Measurements from ENCODE around the gene TMEM272. TPM values are rescaled to one million over a fixed set of nuclear protein-coding genes. Genes with fewer than 3 reads are reported as not detected.

The TMEM272 gene
- total and polyA plus RNA-seq, 2 of the 13 experiments (the other 11 are each of a cell fraction or from before 2014, with no cell fraction given) = 0.37 to 0.62 TPM

- TF ChIP-seq ZBTB3 (CRISPR knock-in tag; IDR thresholded peaks at IDR 0.05; ENCODE audit: borderline replicate concordance, low read depth) (no peak), CTCF (CRISPR knock-in tag; IDR thresholded peaks at IDR 0.05) (peak; percentile 90), THAP9 (CRISPR knock-in tag; IDR thresholded peaks at IDR 0.05; ENCODE audit: borderline replicate concordance) (no peak), ZFP91 (CRISPR knock-in tag; IDR thresholded peaks at IDR 0.05; ENCODE audit: borderline replicate concordance) (peak; percentile 38; the same call in 1 of the 2 replicates), ZNF274 (CRISPR knock-in tag; IDR thresholded peaks at IDR 0.05) (peak; percentile 53; the same call in 1 of the 2 replicates), STAG1 (CRISPR knock-in tag; IDR thresholded peaks at IDR 0.05) (peak; percentile 58), SOX5 (CRISPR knock-in tag; IDR thresholded peaks at IDR 0.05; ENCODE audit: borderline replicate concordance) (no peak), NFE2L2 (IDR thresholded peaks at IDR 0.05; ENCODE audit: low read length) (no peak), TAF1 (CRISPR knock-in tag; IDR thresholded peaks at IDR 0.05) (peak; percentile 61; the same call in 1 of the 2 replicates), ZNF567 (CRISPR knock-in tag; IDR thresholded peaks at IDR 0.05; ENCODE audit: borderline replicate concordance) (no peak), PATZ1 (CRISPR knock-in tag; IDR thresholded peaks at IDR 0.05) (peak; percentile 31; the same call in 1 of the 2 replicates), ZNF768 (CRISPR knock-in tag; IDR thresholded peaks at IDR 0.05) (peak; percentile 32; the same call in 1 of the 2 replicates), ZNF788 (CRISPR knock-in tag; IDR thresholded peaks at IDR 0.05; ENCODE audit: borderline replicate concordance) (peak; percentile 49; the same call in 1 of the 2 replicates), POLR2A (IDR thresholded peaks at IDR 0.05; ENCODE audit: insufficient read depth in 1 of 2, low read depth in 2 of 2, low read length in 2 of 2) (peak; percentile 49 to 72; a peak in 3 of 4 replicates), RXRA (CRISPR knock-in tag; IDR thresholded peaks at IDR 0.05) (peak; percentile 47; the same call in 1 of the 2 replicates), MYC (CRISPR knock-in tag; IDR thresholded peaks at IDR 0.05; ENCODE audit: borderline replicate concordance) (peak; percentile 35; the same call in 1 of the 2 replicates), CBFB (CRISPR knock-in tag; IDR thresholded peaks at IDR 0.05) (0 out of 2 replicates have a peak, but pooled peaks have one; percentile 32), MED8 (CRISPR knock-in tag; IDR thresholded peaks at IDR 0.05; ENCODE audit: insufficient replicate concordance) (no peak), RAD21 (CRISPR knock-in tag; IDR thresholded peaks at IDR 0.05) (0 out of 2 replicates have a peak, but pooled peaks have one; percentile 30), HNRNPLL (IDR thresholded peaks at IDR 0.05; ENCODE audit: low read depth, low read length, poor library complexity, severe bottlenecking) (peak; percentile 39)
Observed at GRCh38 chr13:51844862-51845573, at the start of gene TMEM272 (continued).

Measured in HepG2 (cell line).